ENCODE results near the gene MED19. TPM values are rescaled to one million over a fixed set of nuclear protein-coding genes. Genes with fewer than 3 reads are reported as not detected.

Gene MED19
- total RNA-seq, 2 experiments from 2014 or later, result 11.1 to 17.5 TPM

DNA sequence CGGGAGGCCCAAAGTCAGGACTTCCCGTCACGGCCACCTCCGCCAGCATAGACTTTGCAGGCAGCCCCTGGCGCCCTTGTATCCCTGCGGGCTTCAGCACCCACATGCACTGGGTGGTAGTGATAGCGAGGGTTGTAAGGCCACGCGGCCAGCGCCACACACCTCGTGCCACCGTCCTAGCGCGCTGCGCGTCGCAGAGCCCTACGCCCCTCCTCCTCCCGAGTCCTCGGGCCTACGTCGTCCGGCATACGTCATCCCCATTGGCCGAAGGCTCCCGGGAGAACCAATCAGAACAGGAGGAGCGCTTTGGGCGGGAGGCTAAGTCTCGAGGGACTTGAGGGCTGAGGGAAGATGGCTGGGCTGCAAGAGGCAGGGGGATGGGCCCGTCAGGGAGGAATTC, 40.9 kb upstream of the MED19 start:
- H4K20me1 ChIP-seq (ENCODE audit: insufficient read depth, low read length), result no peaks in the 10 kb centered on the region
- CTCF ChIA-PET (ENCODE audit: unreplicated experiment), result no interaction called here
- no peaks in the 10 kb centered on the region for H3K9me3 ChIP-seq (ENCODE audit: low read length)
- BruUV-seq (replicated peaks), result no TSS peak
- H3K79me2 ChIP-seq (ENCODE audit: insufficient read depth, low read depth, low read length), result no peaks in the 10 kb centered on the region
- no peak for TF ChIP-seq CTCF (conservative IDR thresholded peaks at IDR 0.05; ENCODE audit: low read length)
- no peak for TF ChIP-seq EZH2phosphoT487 (IDR thresholded peaks at IDR 0.05; ENCODE audit: borderline replicate concordance, low read depth, low read length)
- H3K4me3 ChIP-seq (ENCODE audit: low read depth, low read length, poor library complexity, severe bottlenecking), result no peak overlapping the region
- no peak overlapping the region for H3K27ac ChIP-seq (ENCODE audit: low read depth, low read length, poor library complexity, severe bottlenecking)
- no peaks in the 10 kb centered on the region for H3K4me1 ChIP-seq (ENCODE audit: insufficient read depth, low read length, poor library complexity, severe bottlenecking)
- intact Hi-C loops (cut with micrococcal nuclease; ENCODE audit: unreplicated experiment), result no loop called here
- H3K9me2 ChIP-seq (ENCODE audit: insufficient read depth, low read length), result no peaks in the 10 kb centered on the region
- POLR2A ChIA-PET, result no interaction called here
- no peak overlapping the region for H2AFZ ChIP-seq (ENCODE audit: low read length)
- no peak for DNase-seq (ENCODE audit: low spot score)
- H3K36me3 ChIP-seq (ENCODE audit: insufficient read depth, low read length), result peaks cover 9% of the 10 kb centered on the region
- no peak overlapping the region for H3K4me2 ChIP-seq (ENCODE audit: low read length)

- Histone ChIP-seq H3K4me3 (ENCODE audit: low read depth, low read length, poor library complexity, severe bottlenecking) (no peak within 1 kb of the TSS), H3K4me2 (ENCODE audit: low read length) (no peak within 1 kb of the TSS), H3K79me2 (ENCODE audit: insufficient read depth, low read depth, low read length) (no peaks in the 10 kb centered on the region), H3K9me3 (ENCODE audit: low read length) (no peaks in the 10 kb centered on the region), H3K27ac (ENCODE audit: low read depth, low read length, poor library complexity, severe bottlenecking) (no peak within 1 kb of the TSS), H3K9me2 (ENCODE audit: insufficient read depth, low read length) (no peaks in the 10 kb centered on the region), H4K20me1 (ENCODE audit: insufficient read depth, low read length) (no peaks in the 10 kb centered on the region), H3K36me3 (ENCODE audit: insufficient read depth, low read length) (peaks cover 13% of the 10 kb centered on the region), H2AFZ (ENCODE audit: low read length) (no peak within 1 kb of the TSS), H3K4me1 (ENCODE audit: insufficient read depth, low read length, poor library complexity, severe bottlenecking) (no peaks in the 10 kb centered on the region)
- CTCF ChIA-PET (ENCODE audit: unreplicated experiment), result no interaction called here
- intact Hi-C loops (cut with micrococcal nuclease; ENCODE audit: unreplicated experiment), result no loop called here
- TF ChIP-seq CTCF (conservative IDR thresholded peaks at IDR 0.05; ENCODE audit: low read length), result peak; percentile 72
- no peak for TF ChIP-seq EZH2phosphoT487 (IDR thresholded peaks at IDR 0.05; ENCODE audit: borderline replicate concordance, low read depth, low read length)
- POLR2A ChIA-PET, result interaction anchor here (0.7 to 1.2 kb wide), 2 partner anchors 49 to 115 kb away, joined by 3 to 4 read pairs; no protein-coding TSS in a partner anchor
- no TSS peak for BruUV-seq (replicated peaks)
- DNase-seq (ENCODE audit: low spot score), result peak; percentile 41
Observed at GRCh38 chr11:57751676-57752253, 39.8 kb upstream of the MED19 start, which contains the start of gene BTBD18. Gene BTBD18 (minus strand): TSS chr11:57751819. CDS start chr11:57751188, 631 bp downstream.

DNA sequence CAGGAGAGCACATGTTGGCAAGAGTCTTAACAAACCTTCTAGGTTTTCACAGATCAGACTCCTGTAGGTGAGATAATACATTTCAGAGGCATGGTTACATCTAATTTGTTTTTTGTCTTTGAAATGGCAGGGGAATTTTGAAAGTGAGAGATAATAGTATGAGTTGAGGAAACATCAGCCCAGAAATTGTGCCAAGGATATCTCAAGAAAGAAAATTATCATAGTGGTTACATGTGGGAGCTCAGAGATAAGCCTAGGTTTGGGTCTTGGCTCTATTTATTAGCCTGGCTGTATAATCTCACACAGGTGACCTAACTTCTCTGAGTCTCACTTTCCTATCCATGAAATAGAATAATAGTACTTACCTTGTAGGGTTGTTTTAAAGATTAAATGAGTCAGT, 39.2 kb upstream of the MED19 start:
- Histone ChIP-seq H3K4me2 (ENCODE audit: low read length) (no peak overlapping the region), H2AFZ (ENCODE audit: low read length) (no peak overlapping the region), H3K79me2 (ENCODE audit: insufficient read depth, low read depth, low read length) (no peaks in the 10 kb centered on the region), H3K9me3 (ENCODE audit: low read length) (no peaks in the 10 kb centered on the region), H3K27ac (ENCODE audit: low read depth, low read length, poor library complexity, severe bottlenecking) (no peak overlapping the region), H3K4me1 (ENCODE audit: insufficient read depth, low read length, poor library complexity, severe bottlenecking) (no peaks in the 10 kb centered on the region), H4K20me1 (ENCODE audit: insufficient read depth, low read length) (no peaks in the 10 kb centered on the region), H3K36me3 (ENCODE audit: insufficient read depth, low read length) (peaks cover 17% of the 10 kb centered on the region), H3K4me3 (ENCODE audit: low read depth, low read length, poor library complexity, severe bottlenecking) (no peak overlapping the region), H3K9me2 (ENCODE audit: insufficient read depth, low read length) (no peaks in the 10 kb centered on the region)
- DNase-seq (ENCODE audit: low spot score), result no peak
- TF ChIP-seq CTCF (conservative IDR thresholded peaks at IDR 0.05; ENCODE audit: low read length) (no peak), EZH2phosphoT487 (IDR thresholded peaks at IDR 0.05; ENCODE audit: borderline replicate concordance, low read depth, low read length) (no peak)
- CTCF ChIA-PET (ENCODE audit: unreplicated experiment), result no interaction called here
- no TSS peak for BruUV-seq (replicated peaks)
- POLR2A ChIA-PET, result interaction anchor here (0.7 to 1.2 kb wide), 2 partner anchors 49 to 505 kb away, joined by 3 to 4 read pairs; no protein-coding TSS in a partner anchor
- intact Hi-C loops (cut with micrococcal nuclease; ENCODE audit: unreplicated experiment), result no loop called here

Data from OCI-LY7 (cell line).